Calu3 (cell line): Measurements from ENCODE around the gene CLASP2. TPM values are rescaled to one million over a fixed set of nuclear protein-coding genes. Genes with fewer than 3 reads are reported as not detected.

Source experiments
- BruUV-seq: library from RNA; stranded (reverse); fragments of 400-500 nt; replicated peaks from 2 replicates; lab custom pipeline; 2021; lab: Mats Ljungman, UMichigan
- CTCF ChIA-PET: fragments of 300-600 bp; sonication (Branson Sonifier 250); formaldehyde crosslinking; loops from one replicate; lab custom pipeline; 2022; ENCODE audit warnings: antibody characterized with exemption; lab: Charles Lee
- DNase-seq: peaks from one replicate; pipeline ENCODE4 v3.0.0; 2022
- H3K27ac Mint-ChIP-seq: one replicate; pipeline ENCODE4 v1.8.0; 2022; ENCODE audit warnings: mixed read lengths; ENCODE audit not compliant: unreplicated experiment
- H3K27me3 Mint-ChIP-seq: one replicate; pipeline ENCODE4 v1.8.0; 2022; ENCODE audit warnings: mixed read lengths; ENCODE audit not compliant: unreplicated experiment
- H3K36me3 Mint-ChIP-seq: one replicate; pipeline ENCODE4 v1.8.0; 2022; ENCODE audit warnings: mild to moderate bottlenecking, moderate library complexity, mixed read lengths; ENCODE audit not compliant: insufficient read depth, unreplicated experiment
- H3K4me1 Mint-ChIP-seq: one replicate; pipeline ENCODE4 v1.8.0; 2022; ENCODE audit warnings: mild to moderate bottlenecking, low read depth, mixed read lengths; ENCODE audit not compliant: unreplicated experiment
- H3K4me3 Mint-ChIP-seq: one replicate; pipeline ENCODE4 v1.8.0; 2022; ENCODE audit warnings: mild to moderate bottlenecking, low read depth, moderate library complexity, mixed read lengths; ENCODE audit not compliant: unreplicated experiment
- H3K9me3 Mint-ChIP-seq: one replicate; pipeline ENCODE4 v1.8.0; 2022; ENCODE audit warnings: low read depth, mixed read lengths; ENCODE audit not compliant: unreplicated experiment
- CTCF ChIP-seq: fragments of 200-600 bp; IDR thresholded peaks from one replicate; pipeline ENCODE4 v1.8.0; 2022; ENCODE audit warnings: antibody characterized with exemption; ENCODE audit not compliant: unreplicated experiment
- intact Hi-C: fragments of 100-400 bp; cut with micrococcal nuclease; formaldehyde crosslinking; loops from one replicate; pipeline ENCODE4 v1.10.0; 2022; ENCODE audit not compliant: unreplicated experiment
- total RNA-seq: library from RNA; stranded (reverse); gene quantifications from 2 replicates; pipeline ENCODE4 v1.2.3, GENCODE V29; 2022

Gene CLASP2
- total RNA-seq, 1 experiment from 2014 or later = 56.4 TPM

- BruUV-seq = no TSS peak
- TF ChIP-seq CTCF = peak; percentile 7
- CTCF ChIA-PET = interaction anchor here (0.5 to 1.3 kb wide), 4 partner anchors 92 to 151 kb away, joined by 3 to 7 read pairs (median 4); no protein-coding TSS in a partner anchor
- no peaks in the 10 kb centered on the region for H3K9me3 Mint-ChIP-seq
- peaks cover 8% of the 10 kb centered on the region for H3K4me1 Mint-ChIP-seq
- peaks cover 4% of the 10 kb centered on the region for H3K36me3 Mint-ChIP-seq
- H3K27ac Mint-ChIP-seq = no peak overlapping the region
- intact Hi-C loops = loop anchor here (1.0 kb wide), 3 partner anchors 80 to 151 kb away; no protein-coding TSS in a partner anchor
- no peaks in the 10 kb centered on the region for H3K27me3 Mint-ChIP-seq
- DNase-seq = peak; percentile 6
- no peak overlapping the region for H3K4me3 Mint-ChIP-seq
These were observed 81.8 kb downstream of the CLASP2 start for GRCh38 chr3:33636125-33636850.

- no peaks in the 10 kb centered on the region for H3K9me3 Mint-ChIP-seq
- BruUV-seq = no TSS peak
- DNase-seq = no peak
- H3K4me3 Mint-ChIP-seq = no peak overlapping the region
- peaks cover 8% of the 10 kb centered on the region for H3K4me1 Mint-ChIP-seq
- no peak overlapping the region for H3K27ac Mint-ChIP-seq
- intact Hi-C loops = no loop called here
- H3K36me3 Mint-ChIP-seq = peaks cover 4% of the 10 kb centered on the region
- TF ChIP-seq CTCF = no peak
- CTCF ChIA-PET = no interaction called here
- no peaks in the 10 kb centered on the region for H3K27me3 Mint-ChIP-seq
These were observed 83.8 kb downstream of the CLASP2 start for GRCh38 chr3:33634262-33634661.

GRCh38 chr3:33629219-33629618 is 88.8 kb downstream of the CLASP2 start:
- Mint-ChIP-seq H3K9me3 (no peaks in the 10 kb centered on the region), H3K27me3 (no peaks in the 10 kb centered on the region), H3K27ac (no peak overlapping the region), H3K36me3 (no peaks in the 10 kb centered on the region), H3K4me1 (no peaks in the 10 kb centered on the region), H3K4me3 (no peak overlapping the region)
- no peak for DNase-seq
- intact Hi-C loops = no loop called here
- BruUV-seq = no TSS peak
- CTCF ChIA-PET = no interaction called here
- no peak for TF ChIP-seq CTCF

- Mint-ChIP-seq H3K4me1 (no peaks in the 10 kb centered on the region), H3K36me3 (no peaks in the 10 kb centered on the region), H3K27me3 (no peaks in the 10 kb centered on the region), H3K27ac (no peak overlapping the region), H3K4me3 (no peak overlapping the region), H3K9me3 (no peaks in the 10 kb centered on the region)
- DNase-seq = no peak
- no TSS peak for BruUV-seq
- intact Hi-C loops = no loop called here
- CTCF ChIA-PET = no interaction called here
- no peak for TF ChIP-seq CTCF
These were observed 93.3 kb downstream of the CLASP2 start for GRCh38 chr3:33624756-33625155.
